Neural crest cell (in vitro differentiated cells): Measurements from ENCODE around the gene CD300LG. TPM values are rescaled to one million over a fixed set of nuclear protein-coding genes. Genes with fewer than 3 reads are reported as not detected.
A peak's percentile ranks its signal among the peaks of the same experiment; 100 is the strongest.

ENCODE experiments used
- DNase-seq: peaks from one replicate; pipeline ENCODE4 v3.0.0; 2021; ENCODE audit warnings: low read depth, mixed read lengths, low spot score
- H3K27ac Mint-ChIP-seq: one replicate; pipeline ENCODE4 v1.8.0; 2021; ENCODE audit warnings: mild to moderate bottlenecking, mixed read lengths; ENCODE audit not compliant: unreplicated experiment
- H3K27me3 Mint-ChIP-seq: 2 replicates; pipeline ENCODE4 v1.8.0; 2021; ENCODE audit warnings: low read depth, mild to moderate bottlenecking, mixed read lengths
- H3K36me3 Mint-ChIP-seq: 2 replicates; pipeline ENCODE4 v1.8.0; 2021; ENCODE audit warnings: low read depth, mild to moderate bottlenecking, mixed read lengths
- H3K4me1 Mint-ChIP-seq: 2 replicates; pipeline ENCODE4 v1.8.0; 2021; ENCODE audit warnings: mixed read lengths
- H3K4me3 Mint-ChIP-seq: one replicate; pipeline ENCODE4 v1.8.0; 2021; ENCODE audit warnings: mild to moderate bottlenecking, mixed read lengths
- H3K9me3 Mint-ChIP-seq: 2 replicates; pipeline ENCODE4 v1.8.0; 2021; ENCODE audit warnings: mixed read lengths
- total RNA-seq: library from RNA; stranded (reverse); gene quantifications from 2 replicates; pipeline ENCODE4 v1.2.1, GENCODE V29; 2021
- TF ChIP-seq, protein P1 (sequence below): fragments of 200-600 bp; sonication (generic); conservative IDR thresholded peaks from 2 replicates; pipeline ENCODE4 v1.5.0; 2021; ENCODE audit warnings: antibody characterized with exemption, mild to moderate bottlenecking

Gene CD300LG
- total RNA-seq, 1 donor from 2014 or later = not detected

DNA sequence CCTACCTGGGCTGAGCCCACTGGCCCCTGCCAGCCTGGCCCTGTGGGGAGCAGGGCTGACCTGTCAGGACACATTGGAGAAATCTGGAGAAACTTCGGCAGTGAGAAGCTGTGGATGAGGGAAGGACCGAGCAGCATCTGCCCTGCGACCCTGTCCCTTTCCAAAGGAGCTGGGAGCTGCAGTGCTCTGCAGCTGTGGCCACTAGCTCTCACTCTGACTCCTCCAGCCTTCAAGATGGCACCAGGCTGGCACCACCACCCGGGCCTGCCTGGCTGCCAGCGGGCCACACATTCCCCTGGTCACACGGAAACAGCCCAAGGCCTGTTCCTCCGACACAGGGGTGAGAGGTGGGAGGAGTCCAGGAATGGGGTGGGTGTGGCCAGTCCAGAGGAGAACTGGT is 30.1 kb downstream of the CD300LG start:
- H3K27ac Mint-ChIP-seq = no peak overlapping the region
- TF ChIP-seq, protein P1, sequence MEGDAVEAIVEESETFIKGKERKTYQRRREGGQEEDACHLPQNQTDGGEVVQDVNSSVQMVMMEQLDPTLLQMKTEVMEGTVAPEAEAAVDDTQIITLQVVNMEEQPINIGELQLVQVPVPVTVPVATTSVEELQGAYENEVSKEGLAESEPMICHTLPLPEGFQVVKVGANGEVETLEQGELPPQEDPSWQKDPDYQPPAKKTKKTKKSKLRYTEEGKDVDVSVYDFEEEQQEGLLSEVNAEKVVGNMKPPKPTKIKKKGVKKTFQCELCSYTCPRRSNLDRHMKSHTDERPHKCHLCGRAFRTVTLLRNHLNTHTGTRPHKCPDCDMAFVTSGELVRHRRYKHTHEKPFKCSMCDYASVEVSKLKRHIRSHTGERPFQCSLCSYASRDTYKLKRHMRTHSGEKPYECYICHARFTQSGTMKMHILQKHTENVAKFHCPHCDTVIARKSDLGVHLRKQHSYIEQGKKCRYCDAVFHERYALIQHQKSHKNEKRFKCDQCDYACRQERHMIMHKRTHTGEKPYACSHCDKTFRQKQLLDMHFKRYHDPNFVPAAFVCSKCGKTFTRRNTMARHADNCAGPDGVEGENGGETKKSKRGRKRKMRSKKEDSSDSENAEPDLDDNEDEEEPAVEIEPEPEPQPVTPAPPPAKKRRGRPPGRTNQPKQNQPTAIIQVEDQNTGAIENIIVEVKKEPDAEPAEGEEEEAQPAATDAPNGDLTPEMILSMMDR = no peak
- no peak overlapping the region for H3K4me3 Mint-ChIP-seq
- no peaks in the 10 kb centered on the region for H3K9me3 Mint-ChIP-seq
- H3K4me1 Mint-ChIP-seq = peaks cover 6% of the 10 kb centered on the region
- DNase-seq = no peak
- H3K36me3 Mint-ChIP-seq = no peaks in the 10 kb centered on the region
- H3K27me3 Mint-ChIP-seq = no peaks in the 10 kb centered on the region

DNA sequence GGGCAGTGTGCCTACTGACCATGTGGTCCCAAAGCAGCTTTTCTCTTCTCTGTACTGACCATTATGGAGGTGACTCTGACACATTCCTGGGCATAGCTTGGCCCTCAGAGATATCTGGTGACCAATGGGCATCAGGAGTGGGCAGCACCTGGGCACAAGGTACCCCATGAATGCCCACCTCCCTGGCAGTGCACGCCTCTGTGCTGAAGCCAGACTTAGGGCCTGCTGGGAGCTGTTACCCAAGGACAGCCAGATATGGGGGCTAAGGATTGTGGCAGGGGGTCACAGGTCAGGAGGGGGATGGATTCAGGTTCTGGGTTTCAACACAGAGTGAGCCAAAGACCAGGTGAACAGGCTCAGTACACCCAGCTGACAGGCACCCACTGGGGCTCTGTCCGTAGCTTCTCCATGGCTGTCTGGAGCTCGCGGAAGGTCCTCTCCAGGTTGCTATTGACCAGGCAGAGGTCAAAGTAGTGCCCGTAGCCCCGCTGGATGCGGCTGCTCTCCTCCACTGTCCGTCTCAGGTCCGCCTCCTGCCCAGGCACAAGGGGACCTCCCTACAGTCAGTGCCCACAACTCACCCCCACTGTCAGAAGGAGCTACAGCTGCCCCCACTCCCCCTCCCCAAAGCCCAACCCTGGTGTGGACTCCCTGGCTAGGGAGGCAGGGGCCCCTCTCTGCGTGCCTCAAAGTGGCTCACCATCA is 30.6 kb downstream of the CD300LG start:
- no peak for DNase-seq
- H3K4me1 Mint-ChIP-seq = peaks cover 6% of the 10 kb centered on the region
- H3K27ac Mint-ChIP-seq = no peak overlapping the region

DNA sequence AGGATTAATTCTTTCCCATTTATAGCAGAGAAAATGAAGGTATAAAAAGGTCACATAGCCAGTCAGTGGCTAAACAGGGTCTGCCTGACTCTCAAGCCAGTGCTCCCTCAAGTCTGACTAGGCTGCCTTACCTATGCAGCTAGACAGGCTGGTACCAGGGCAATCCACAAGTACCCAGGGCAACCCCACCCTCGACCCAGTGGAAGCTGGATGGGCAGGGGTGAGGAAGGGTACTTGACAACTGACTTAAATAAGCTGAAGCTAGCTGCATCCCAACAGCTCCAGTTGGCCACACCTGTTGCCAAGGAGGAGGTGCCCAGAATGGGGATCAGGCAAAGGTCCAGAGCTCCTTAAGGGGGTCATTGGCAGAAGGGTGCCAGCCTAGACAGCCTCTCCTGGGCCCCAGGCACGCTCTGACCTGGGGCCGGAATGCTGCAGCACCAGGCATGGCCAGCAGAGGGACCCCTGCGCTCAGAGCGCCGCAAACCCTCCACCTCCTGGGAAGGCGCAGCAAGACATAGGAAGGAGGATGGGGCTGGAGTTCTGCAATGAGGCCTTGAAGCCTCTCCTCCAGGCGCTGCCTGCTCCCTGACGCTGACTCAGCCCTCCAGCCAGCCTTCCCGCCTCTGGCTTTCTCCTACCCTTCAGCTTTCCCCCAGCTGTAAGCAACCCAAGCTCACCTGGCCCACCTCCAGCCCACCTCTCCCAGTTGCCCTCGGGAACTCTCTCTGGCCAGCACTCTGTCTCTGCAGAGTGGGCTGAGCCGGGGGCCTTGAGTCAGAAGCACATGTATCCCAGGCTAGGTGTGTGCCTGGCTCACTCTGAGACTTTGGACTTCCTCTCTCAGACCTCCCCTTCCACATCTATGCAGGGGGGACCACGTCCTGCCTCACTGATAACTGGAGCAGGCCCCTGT is 31.5 kb downstream of the CD300LG start:
- Mint-ChIP-seq H3K27me3 (no peaks in the 10 kb centered on the region), H3K36me3 (no peaks in the 10 kb centered on the region), H3K27ac (no peak overlapping the region), H3K4me3 (no peak overlapping the region), H3K4me1 (peaks cover 6% of the 10 kb centered on the region), H3K9me3 (no peaks in the 10 kb centered on the region)
- DNase-seq = peak; percentile 91
- TF ChIP-seq, protein P1 = peak; percentile 95

More for the DNA sequence above, 30.6 kb downstream of the CD300LG start:
- no peaks in the 10 kb centered on the region for H3K9me3 Mint-ChIP-seq
- no peak overlapping the region for H3K4me3 Mint-ChIP-seq
- TF ChIP-seq, protein P1 = no peak
- H3K36me3 Mint-ChIP-seq = no peaks in the 10 kb centered on the region
- no peaks in the 10 kb centered on the region for H3K27me3 Mint-ChIP-seq

DNA sequence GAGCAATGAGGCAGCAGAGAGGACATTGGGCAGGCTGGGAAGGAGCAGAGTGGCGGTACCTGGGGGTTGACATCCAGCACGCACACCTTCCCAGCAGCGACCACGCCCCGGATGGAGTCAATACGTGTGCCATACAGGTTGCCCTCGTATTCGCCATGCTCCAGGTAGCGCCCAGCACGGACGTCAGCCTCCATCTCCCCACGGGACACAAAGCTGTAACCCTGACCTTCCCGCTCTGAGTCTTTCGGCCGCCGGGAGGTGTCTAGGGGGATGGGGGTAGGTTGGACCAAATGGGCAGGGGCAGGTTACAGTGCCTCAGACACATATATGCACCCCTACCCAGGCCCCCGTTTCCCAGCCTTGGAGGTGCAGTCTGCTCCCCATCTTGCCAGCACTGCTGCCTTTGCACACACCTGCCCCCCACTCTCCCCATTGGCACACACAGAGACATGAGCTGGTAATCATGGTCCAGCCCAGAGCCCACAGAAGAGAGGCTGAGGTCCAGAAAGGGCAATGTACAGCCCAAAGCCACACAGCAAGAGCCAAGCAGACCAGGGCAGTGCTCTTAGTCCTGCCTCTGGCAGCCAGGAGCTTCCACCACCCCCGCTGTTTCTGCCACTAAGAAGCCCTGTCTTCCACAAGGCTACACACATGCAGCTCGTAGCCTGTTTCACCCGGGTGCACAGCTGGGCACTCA is 32.9 kb downstream of the CD300LG start:
- TF ChIP-seq, protein P1 = no peak
- Mint-ChIP-seq H3K4me3 (no peak overlapping the region), H3K36me3 (no peaks in the 10 kb centered on the region), H3K9me3 (no peaks in the 10 kb centered on the region), H3K4me1 (peaks cover 6% of the 10 kb centered on the region), H3K27ac (no peak overlapping the region), H3K27me3 (no peaks in the 10 kb centered on the region)
- DNase-seq = no peak

DNA sequence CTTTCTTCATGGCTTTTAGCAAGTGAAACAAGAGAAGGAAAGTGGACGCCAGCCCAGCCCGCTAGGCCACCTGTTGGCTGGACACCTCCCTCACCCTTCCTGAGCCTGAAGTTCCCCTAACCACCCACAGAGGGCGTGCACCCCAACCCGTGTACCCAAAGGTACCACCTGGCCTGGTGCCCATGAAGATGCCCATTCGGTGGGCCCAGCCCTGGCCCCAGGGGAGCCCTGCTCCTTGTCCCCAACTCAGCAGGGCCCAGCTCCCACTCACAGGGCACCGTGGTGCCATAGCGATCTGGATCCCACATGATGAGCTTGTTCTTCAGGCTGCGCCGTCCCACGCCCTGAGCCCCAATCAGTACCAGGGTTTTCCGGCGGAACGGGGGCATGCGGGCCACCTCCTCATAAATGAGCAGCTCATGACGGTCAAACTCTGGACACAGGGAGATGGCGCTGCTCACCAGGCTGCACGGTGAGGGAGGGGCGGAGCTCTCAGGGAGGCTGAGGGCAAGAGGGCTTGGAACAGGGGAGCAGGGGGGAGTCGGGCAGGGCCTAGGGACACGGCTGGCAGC is 33.5 kb downstream of the CD300LG start:
- no peaks in the 10 kb centered on the region for H3K9me3 Mint-ChIP-seq

More for the DNA sequence above, 33.5 kb downstream of the CD300LG start:
- H3K36me3 Mint-ChIP-seq = no peaks in the 10 kb centered on the region
- no peaks in the 10 kb centered on the region for H3K27me3 Mint-ChIP-seq
- H3K27ac Mint-ChIP-seq = no peak overlapping the region
- TF ChIP-seq, protein P1 = peak; percentile 70
- H3K4me1 Mint-ChIP-seq = peaks cover 6% of the 10 kb centered on the region
- peak; percentile 39 for DNase-seq
- H3K4me3 Mint-ChIP-seq = no peak overlapping the region
